ENCODE results near the gene CFAP97D2.
"Not testable (repeated sequence)": the region's sequence is repeated elsewhere in the genome, so short reads cannot be mapped to it uniquely, and the experiment has no call there.

CFAP97D2 gene

DNA sequence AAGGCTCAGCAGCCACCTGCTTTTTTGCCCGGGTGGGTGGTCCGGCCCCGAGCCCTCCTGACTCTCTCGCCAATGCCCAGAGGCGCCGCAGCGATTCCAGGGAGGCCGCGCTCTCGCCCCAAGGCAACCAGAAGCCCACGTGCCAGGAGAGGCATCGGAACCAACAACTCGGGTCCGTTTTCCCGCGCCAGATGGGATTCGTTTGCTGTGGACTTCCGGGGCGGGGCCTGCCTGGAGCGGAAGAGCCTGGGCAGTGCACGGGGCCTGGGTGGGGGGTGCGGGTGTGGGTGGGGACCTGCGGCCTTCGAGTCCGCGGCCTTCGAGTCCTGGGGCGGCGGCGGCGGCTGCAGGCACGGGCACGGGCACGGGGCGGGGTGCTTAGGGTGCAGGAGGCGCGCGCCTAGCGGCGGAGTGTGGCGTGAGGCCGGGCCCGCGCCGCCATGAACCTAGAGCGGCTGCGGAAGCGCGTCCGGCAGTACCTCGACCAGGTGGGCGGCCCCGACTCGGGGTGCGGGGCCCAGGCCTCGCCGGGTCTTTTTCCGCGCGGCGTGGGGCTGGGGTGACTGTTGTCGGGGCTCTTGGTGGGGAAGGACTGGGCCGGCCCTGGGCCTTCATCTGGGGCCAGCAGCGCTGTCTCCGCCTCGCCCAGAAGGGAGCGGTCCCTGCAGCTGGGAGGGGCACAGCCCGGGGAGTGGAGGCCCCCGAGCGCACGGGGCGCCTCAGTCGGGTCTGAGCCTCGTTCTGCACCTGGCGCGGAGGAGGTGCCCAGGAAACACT, 55.8 kb downstream of the CFAP97D2 start, which contains the start of gene CDC16:
CDC16 (plus strand) TSS at position 253 of the 777 bp plus-strand sequence; CDS start at position 441, 188 bp downstream.
- Mint-ChIP-seq H3K36me3 (ENCODE audit: low read depth) (peaks cover 40% of the 10 kb centered on the region), H3K9me3 (no peaks in the 10 kb centered on the region), H3K27ac (peak within 1 kb of the TSS; percentile 87), H3K4me1 (ENCODE audit: low read depth) (peaks cover 30% of the 10 kb centered on the region), H3K27me3 (peaks cover 9% of the 10 kb centered on the region), H3K4me3 (peak within 1 kb of the TSS; percentile 88)
- intact Hi-C loops (cut with micrococcal nuclease): no loop called here

DNA sequence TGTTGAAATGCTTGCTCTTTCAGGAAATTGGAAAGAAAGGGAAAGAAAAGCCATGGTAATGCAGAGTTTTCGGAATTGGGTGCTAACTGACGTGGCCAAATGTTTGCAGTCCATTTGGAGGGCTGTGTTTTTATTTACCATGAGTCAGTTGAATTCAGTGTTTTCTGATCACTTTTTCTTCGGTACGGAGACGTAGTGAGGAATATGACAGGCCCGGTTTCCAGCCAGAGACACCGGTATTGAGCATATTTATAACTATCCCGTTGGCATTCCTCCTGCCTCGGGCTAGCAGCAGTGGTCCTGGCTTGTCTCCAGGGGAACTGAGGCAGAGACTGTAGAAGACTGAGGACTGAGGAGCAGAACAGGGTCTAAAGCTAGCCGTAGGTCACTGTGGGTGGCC, 56.6 kb downstream of the CFAP97D2 start:
- intact Hi-C loops (cut with micrococcal nuclease): no loop called here
- no peaks in the 10 kb centered on the region for H3K9me3 Mint-ChIP-seq
- H3K27me3 Mint-ChIP-seq: peaks cover 7% of the 10 kb centered on the region
- peaks cover 22% of the 10 kb centered on the region for H3K4me1 Mint-ChIP-seq (ENCODE audit: low read depth)
- H3K4me3 Mint-ChIP-seq: peak overlapping the region; percentile 88
- H3K27ac Mint-ChIP-seq: peak overlapping the region; percentile 87
- H3K36me3 Mint-ChIP-seq (ENCODE audit: low read depth): peaks cover 49% of the 10 kb centered on the region

DNA sequence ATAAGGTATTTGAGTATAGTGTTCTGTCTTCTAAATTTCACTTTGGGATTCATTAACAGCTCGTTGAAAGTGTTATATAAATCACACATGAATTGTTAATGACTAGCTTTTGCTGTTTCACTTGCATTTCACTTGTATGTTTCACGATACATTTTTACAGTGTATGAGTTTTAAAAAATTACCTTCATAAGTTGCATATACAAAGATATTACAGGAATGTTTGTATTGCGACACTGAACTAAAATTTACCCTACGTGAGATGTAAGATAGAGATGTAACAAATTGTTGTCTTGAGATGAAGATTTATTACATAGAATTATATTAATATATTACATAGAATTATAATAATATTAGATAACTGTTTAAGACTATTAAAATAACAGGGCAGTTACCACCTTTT, 57.2 kb downstream of the CFAP97D2 start:
- Mint-ChIP-seq H3K27me3 (peaks cover 5% of the 10 kb centered on the region), H3K4me3 (peak overlapping the region; percentile 88), H3K27ac (no peak overlapping the region), H3K9me3 (no peaks in the 10 kb centered on the region), H3K36me3 (ENCODE audit: low read depth) (peaks cover 54% of the 10 kb centered on the region), H3K4me1 (ENCODE audit: low read depth) (peaks cover 20% of the 10 kb centered on the region)
- intact Hi-C loops (cut with micrococcal nuclease): no loop called here

DNA sequence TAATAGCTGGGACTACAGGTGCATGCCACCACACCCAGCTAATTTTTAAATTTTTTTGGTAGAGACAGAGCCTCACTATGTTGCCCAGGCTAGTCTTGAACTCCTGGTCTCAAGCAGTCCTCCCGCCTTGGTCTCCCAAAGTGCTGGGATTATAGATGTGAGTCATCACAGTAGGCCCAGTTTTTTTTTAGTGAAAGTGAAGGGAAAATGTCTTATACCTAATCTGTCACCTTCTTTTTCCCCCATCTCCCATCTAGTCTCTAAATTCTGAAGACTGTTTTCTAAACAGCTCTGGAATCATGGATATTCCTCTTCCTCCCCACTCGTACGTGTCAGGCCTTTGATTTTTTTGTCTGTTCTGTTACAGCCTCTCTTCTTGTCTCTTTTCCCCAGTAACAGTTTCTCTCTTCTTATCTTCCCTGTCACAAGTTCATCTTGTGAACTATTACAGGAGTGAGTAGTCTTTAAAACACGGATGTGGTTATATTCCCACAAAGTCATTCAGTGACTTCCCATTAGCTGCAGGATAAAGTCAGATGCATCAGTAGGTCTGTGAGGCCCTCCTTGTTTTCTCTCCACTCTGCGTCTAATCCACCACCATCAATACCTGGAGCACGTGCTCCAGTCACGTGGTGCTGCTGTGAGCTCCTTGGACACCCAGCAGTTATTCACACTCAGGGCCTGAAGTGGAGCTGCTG, 58.5 kb downstream of the CFAP97D2 start:
- Mint-ChIP-seq H3K4me1 (ENCODE audit: low read depth) (peaks cover 20% of the 10 kb centered on the region), H3K9me3 (no peaks in the 10 kb centered on the region), H3K27me3 (no peaks in the 10 kb centered on the region), H3K27ac (no peak overlapping the region), H3K4me3 (no peak overlapping the region), H3K36me3 (ENCODE audit: low read depth) (peaks cover 67% of the 10 kb centered on the region)
- intact Hi-C loops (cut with micrococcal nuclease): no loop called here

DNA sequence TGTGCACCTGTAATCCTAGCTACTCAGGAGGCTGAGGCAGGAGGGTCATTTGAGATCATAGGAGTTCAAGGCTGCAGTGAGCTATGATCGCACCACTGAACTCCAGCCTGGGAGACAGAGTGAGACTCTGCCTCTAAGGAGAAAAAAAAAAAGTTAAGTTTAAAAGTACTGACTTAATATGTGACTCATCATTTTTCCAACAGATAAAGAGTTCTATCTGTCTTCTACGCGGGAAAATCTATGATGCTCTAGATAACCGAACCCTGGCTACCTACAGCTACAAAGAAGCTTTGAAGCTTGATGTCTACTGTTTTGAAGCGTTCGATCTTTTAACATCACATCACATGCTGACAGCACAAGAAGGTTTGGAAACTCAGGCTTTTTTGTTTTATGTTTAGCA, 62.9 kb downstream of the CFAP97D2 start:
- Mint-ChIP-seq H3K27ac (no peak overlapping the region), H3K36me3 (ENCODE audit: low read depth) (peaks cover 99% of the 10 kb centered on the region), H3K4me3 (no peak overlapping the region), H3K27me3 (no peaks in the 10 kb centered on the region), H3K4me1 (ENCODE audit: low read depth) (peaks cover 7% of the 10 kb centered on the region), H3K9me3 (no peaks in the 10 kb centered on the region)
- intact Hi-C loops (cut with micrococcal nuclease): no loop called here

DNA sequence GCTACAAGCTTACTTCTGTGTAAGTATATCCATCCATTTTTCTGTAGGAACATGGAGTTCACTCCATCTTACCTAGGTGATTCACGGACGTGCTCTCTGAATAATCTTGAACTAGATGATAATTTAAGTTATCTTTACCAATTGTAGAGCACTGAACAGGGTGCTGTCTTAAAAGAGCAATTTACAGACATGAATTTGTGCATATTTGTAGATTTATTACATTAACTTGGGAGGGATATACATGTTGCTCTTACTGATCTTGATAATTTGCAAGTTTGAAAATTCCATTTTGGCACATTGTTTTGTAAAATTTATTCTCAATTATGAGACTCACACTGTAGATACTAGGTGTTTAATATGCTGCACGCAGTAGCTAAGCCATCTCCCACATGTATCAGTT, 64.9 kb downstream of the CFAP97D2 start:
- H3K27ac Mint-ChIP-seq: no peak overlapping the region
- intact Hi-C loops (cut with micrococcal nuclease): no loop called here
- H3K4me1 Mint-ChIP-seq (ENCODE audit: low read depth): peaks cover 5% of the 10 kb centered on the region
- H3K4me3 Mint-ChIP-seq: no peak overlapping the region
- no peaks in the 10 kb centered on the region for H3K9me3 Mint-ChIP-seq
- H3K36me3 Mint-ChIP-seq (ENCODE audit: low read depth): peaks cover 96% of the 10 kb centered on the region
- no peaks in the 10 kb centered on the region for H3K27me3 Mint-ChIP-seq

DNA sequence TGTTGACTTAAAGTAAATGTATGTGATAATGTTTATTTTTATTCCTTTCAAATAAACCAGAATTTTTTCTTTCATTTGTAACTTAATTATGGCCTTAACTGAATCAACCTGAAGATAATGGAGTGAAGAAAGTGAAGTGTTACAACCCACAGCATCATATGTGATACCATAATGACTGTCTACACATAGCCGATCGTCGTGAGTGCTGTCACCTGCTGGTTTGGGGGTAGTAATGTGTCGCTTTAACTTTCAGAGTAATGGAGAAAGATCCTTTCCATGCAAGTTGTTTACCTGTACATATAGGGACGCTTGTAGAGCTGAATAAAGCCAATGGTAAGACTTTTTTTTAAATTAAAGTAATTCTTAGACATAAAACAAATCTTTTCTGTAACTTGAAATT, 65.6 kb downstream of the CFAP97D2 start:
- H3K27ac Mint-ChIP-seq: no peak overlapping the region
- no peak overlapping the region for H3K4me3 Mint-ChIP-seq
- peaks cover 5% of the 10 kb centered on the region for H3K4me1 Mint-ChIP-seq (ENCODE audit: low read depth)
- H3K9me3 Mint-ChIP-seq: no peaks in the 10 kb centered on the region
- intact Hi-C loops (cut with micrococcal nuclease): no loop called here
- H3K36me3 Mint-ChIP-seq (ENCODE audit: low read depth): peaks cover 94% of the 10 kb centered on the region
- no peaks in the 10 kb centered on the region for H3K27me3 Mint-ChIP-seq

DNA sequence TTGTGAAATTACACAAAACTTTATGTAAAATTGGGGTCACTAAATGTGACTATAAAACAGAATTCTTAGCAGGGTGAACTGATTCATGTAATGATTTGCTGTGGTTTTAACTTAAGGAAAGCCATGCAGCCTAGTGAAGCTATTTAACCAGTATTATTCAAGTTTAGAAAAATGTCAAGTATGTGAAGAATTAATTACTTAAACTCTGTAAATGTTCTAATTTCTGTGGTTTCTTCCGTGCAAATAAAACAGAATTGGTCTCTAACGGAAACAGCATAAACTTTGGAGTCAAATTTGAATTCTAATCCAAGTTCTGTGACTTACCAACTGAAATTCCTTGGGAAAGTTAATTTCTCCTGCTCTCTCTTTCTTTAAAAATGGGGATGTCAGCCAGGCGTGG, 69.0 kb downstream of the CFAP97D2 start:
- H3K4me1 Mint-ChIP-seq (ENCODE audit: low read depth): peaks cover 5% of the 10 kb centered on the region
- H3K27me3 Mint-ChIP-seq: no peaks in the 10 kb centered on the region
- H3K4me3 Mint-ChIP-seq: no peak overlapping the region
- peaks cover 92% of the 10 kb centered on the region for H3K36me3 Mint-ChIP-seq (ENCODE audit: low read depth)
- no peaks in the 10 kb centered on the region for H3K9me3 Mint-ChIP-seq
- H3K27ac Mint-ChIP-seq: no peak overlapping the region
- intact Hi-C loops (cut with micrococcal nuclease): no loop called here

DNA sequence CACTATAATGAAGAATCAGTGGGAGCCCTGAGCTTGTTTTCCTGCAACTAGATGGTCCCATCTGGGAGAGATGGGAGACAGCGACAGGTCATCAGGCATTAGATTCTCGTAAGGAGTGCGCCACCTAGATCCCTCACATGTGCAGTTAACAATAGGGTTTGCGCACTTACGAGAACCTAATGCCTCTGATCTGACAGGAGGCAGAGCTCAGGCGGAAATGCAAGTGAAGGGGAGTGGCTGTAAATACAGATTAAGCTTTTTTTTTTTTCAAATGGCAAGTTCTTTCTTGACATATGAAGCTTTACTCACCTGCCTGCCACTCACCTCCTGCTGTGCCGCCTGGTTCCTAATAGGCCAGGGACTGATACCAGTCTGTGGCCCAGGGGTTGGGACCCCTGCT, 70.0 kb downstream of the CFAP97D2 start:
- H3K4me1 Mint-ChIP-seq (ENCODE audit: low read depth): peaks cover 5% of the 10 kb centered on the region
- H3K27me3 Mint-ChIP-seq: no peaks in the 10 kb centered on the region
- no peak overlapping the region for H3K4me3 Mint-ChIP-seq
- no peaks in the 10 kb centered on the region for H3K9me3 Mint-ChIP-seq
- H3K27ac Mint-ChIP-seq: no peak overlapping the region
- peaks cover 92% of the 10 kb centered on the region for H3K36me3 Mint-ChIP-seq (ENCODE audit: low read depth)
- intact Hi-C loops (cut with micrococcal nuclease): no loop called here

DNA sequence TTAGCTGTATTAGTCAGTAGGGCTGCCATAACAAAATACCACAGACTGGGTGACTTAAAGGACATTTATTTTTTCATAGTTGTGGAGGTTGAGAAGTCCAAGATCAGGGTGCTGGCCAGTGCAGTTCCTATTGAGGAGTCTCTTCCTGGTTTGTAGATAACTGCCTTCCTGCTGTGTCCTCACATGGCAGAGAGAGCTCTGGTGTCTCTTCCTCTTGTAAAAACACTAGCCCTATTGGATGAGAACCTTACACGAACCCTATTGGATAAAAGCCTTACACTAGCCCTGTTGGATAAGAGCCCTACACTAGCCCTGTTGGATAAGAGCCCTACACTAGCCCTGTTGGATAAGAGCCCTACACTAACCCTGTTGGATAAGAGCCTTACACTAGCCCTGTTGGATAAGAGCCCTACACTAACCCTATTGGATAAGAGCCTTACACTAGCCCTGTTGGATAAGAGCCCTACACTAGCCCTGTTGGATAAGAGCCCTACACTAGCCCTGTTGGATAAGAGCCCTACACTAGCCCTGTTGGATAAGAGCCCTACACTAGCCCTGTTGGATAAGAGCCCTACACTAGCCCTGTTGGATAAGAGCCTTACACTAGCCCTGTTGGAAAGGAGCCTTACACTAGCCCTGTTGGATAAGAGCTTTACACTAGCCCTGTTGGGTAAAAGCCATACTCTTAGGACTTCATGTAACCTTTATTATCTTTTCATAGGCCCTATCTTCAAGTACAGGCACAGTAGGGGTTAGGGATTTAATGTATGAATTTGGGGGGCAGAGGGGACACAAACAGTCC, 72.8 kb downstream of the CFAP97D2 start:
- H3K27ac Mint-ChIP-seq; intact Hi-C loops (cut with micrococcal nuclease); H3K4me3 Mint-ChIP-seq; H3K27me3 Mint-ChIP-seq; H3K9me3 Mint-ChIP-seq: not testable (repeated sequence)
- Mint-ChIP-seq H3K36me3 (ENCODE audit: low read depth) (peaks cover 91% of the 10 kb centered on the region), H3K4me1 (ENCODE audit: low read depth) (peaks cover 18% of the 10 kb centered on the region)

DNA sequence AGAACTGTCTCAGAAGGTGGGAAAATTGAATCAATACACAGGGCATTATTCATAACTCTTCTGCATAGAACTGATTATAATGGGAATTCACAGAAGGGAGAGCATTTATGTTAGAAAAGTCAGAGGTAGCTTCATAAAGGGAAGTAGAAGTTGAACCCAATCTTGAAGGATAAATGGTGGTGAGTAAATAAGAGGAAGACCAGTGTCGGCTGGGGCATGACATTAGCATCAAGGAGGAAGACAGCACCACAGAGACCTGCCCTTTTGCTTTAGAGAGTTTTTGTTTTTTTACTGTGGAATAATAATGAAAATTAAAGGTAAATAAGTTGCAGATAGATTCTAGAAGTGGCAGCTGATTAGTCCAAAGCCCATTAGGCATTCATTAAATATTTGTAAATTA, 77.5 kb downstream of the CFAP97D2 start:
- no peak overlapping the region for H3K4me3 Mint-ChIP-seq

DNA sequence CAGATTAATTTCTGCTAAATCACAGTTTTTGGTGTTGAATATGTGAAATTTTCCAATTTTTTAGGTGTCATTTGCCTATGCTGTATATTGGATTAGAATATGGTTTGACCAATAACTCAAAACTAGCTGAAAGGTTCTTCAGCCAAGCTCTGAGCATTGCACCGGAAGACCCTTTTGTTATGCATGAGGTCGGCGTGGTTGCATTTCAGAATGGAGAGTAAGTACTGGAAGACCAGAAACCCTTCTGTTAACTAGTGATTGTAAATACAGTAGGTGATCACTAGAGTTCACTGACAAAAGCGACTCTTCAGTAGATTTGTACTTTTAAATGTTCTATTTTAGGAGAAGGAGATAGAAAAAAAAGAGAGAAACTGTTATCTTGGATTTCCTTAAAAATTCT, 78.0 kb downstream of the CFAP97D2 start:
- Mint-ChIP-seq H3K27ac (no peak overlapping the region), H3K9me3 (no peaks in the 10 kb centered on the region), H3K36me3 (ENCODE audit: low read depth) (peaks cover 97% of the 10 kb centered on the region), H3K4me1 (ENCODE audit: low read depth) (peaks cover 13% of the 10 kb centered on the region), H3K27me3 (no peaks in the 10 kb centered on the region), H3K4me3 (no peak overlapping the region)
- intact Hi-C loops (cut with micrococcal nuclease): no loop called here

More for the DNA sequence above, 77.5 kb downstream of the CFAP97D2 start:
- H3K36me3 Mint-ChIP-seq (ENCODE audit: low read depth): peaks cover 97% of the 10 kb centered on the region
- H3K9me3 Mint-ChIP-seq: no peaks in the 10 kb centered on the region
- intact Hi-C loops (cut with micrococcal nuclease): no loop called here
- H3K27ac Mint-ChIP-seq: no peak overlapping the region
- no peaks in the 10 kb centered on the region for H3K27me3 Mint-ChIP-seq
- peaks cover 13% of the 10 kb centered on the region for H3K4me1 Mint-ChIP-seq (ENCODE audit: low read depth)

DNA sequence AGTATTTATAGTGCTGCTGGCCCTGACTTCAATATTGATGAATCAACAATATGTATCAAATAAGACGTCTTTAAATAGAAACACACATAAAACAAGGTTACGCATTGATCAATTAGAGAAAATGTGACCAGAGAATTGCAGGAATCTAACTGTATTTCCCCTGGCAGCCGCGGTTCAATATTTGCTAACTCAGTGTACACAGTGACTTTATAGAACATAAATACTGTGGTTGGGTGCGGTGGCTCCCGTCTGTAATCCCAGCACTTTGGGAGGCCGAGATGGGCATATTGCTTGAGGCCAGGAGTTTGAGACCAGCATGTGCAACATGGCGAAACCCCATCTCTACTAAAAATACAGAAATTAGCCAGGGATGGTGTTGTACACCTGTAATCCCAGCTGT, 79.5 kb downstream of the CFAP97D2 start:
- peaks cover 13% of the 10 kb centered on the region for H3K4me1 Mint-ChIP-seq (ENCODE audit: low read depth)
- H3K36me3 Mint-ChIP-seq (ENCODE audit: low read depth): peaks cover 97% of the 10 kb centered on the region
- no peak overlapping the region for H3K4me3 Mint-ChIP-seq
- H3K27me3 Mint-ChIP-seq: no peaks in the 10 kb centered on the region
- no peak overlapping the region for H3K27ac Mint-ChIP-seq
- intact Hi-C loops (cut with micrococcal nuclease): no loop called here
- no peaks in the 10 kb centered on the region for H3K9me3 Mint-ChIP-seq

DNA sequence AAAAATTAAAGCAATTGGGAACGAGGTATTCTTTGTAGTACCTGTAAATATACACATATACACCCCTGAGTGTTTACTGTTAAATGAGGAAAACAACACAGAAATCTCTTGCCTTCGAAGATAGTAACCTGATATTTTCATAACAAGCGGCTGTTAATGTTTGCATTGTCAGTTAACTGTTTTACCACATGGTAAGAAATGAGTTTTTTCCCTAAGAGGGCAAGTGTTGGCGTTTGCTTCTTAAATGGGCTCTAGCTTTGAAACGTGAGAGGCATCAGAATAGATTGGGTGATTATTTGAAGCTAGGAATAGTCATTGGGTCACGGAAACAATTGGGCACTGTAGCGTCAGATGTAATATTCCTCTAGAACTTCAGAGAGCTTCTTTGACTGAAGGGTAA, 80.3 kb downstream of the CFAP97D2 start:
- no peak overlapping the region for H3K27ac Mint-ChIP-seq
- intact Hi-C loops (cut with micrococcal nuclease): no loop called here
- H3K27me3 Mint-ChIP-seq: no peaks in the 10 kb centered on the region
- H3K4me3 Mint-ChIP-seq: no peak overlapping the region
- H3K36me3 Mint-ChIP-seq (ENCODE audit: low read depth): peaks cover 97% of the 10 kb centered on the region
- H3K4me1 Mint-ChIP-seq (ENCODE audit: low read depth): peaks cover 13% of the 10 kb centered on the region
- no peaks in the 10 kb centered on the region for H3K9me3 Mint-ChIP-seq
